Hepatocyte (in vitro differentiated cells): Measurements from ENCODE around the gene GALNT1. TPM values are rescaled to one million over a fixed set of nuclear protein-coding genes. Genes with fewer than 3 reads are reported as not detected.

Experiments used
- DNase-seq: peaks from one replicate; pipeline ENCODE4 v3.0.0-alpha.2; 2016; ENCODE audit warnings: low spot score
- H2AFZ ChIP-seq: fragments of 200-600 bp; sonication (generic); 2 replicates; pipeline ENCODE4 v1.6.0; 2016; ENCODE audit warnings: antibody characterized with exemption, mild to moderate bottlenecking
- H3K27ac ChIP-seq: fragments of 200-600 bp; sonication (generic); 2 replicates; pipeline ENCODE4 v1.5.1; 2016; ENCODE audit warnings: mild to moderate bottlenecking
- H3K27me3 ChIP-seq: fragments of 200-600 bp; sonication (generic); 2 replicates; pipeline ENCODE4 v1.6.1; 2016
- H3K36me3 ChIP-seq: fragments of 200-600 bp; sonication (generic); replicated peaks from 2 replicates; pipeline ENCODE4 v1.5.1; 2016; ENCODE audit warnings: low read depth; ENCODE audit not compliant: insufficient read depth
- H3K4me1 ChIP-seq: fragments of 200-600 bp; sonication (generic); 2 replicates; pipeline ENCODE4 v1.5.1; 2016; ENCODE audit warnings: mild to moderate bottlenecking, moderate library complexity; ENCODE audit not compliant: insufficient read depth
- H3K4me2 ChIP-seq: fragments of 200-600 bp; sonication (generic); 2 replicates; pipeline ENCODE4 v1.6.0; 2016
- H3K4me3 ChIP-seq: fragments of 200-600 bp; sonication (generic); 2 replicates; pipeline ENCODE4 v1.5.1; 2016; ENCODE audit warnings: mild to moderate bottlenecking
- H3K79me2 ChIP-seq: fragments of 200-600 bp; sonication (generic); 2 replicates; pipeline ENCODE4 v1.6.0; 2017; ENCODE audit warnings: mild to moderate bottlenecking
- H3K9me2 ChIP-seq: fragments of 200-600 bp; sonication (generic); replicated peaks from 2 replicates; pipeline ENCODE4 v1.6.0; 2017; ENCODE audit warnings: mild to moderate bottlenecking; ENCODE audit not compliant: insufficient read depth
- H3K9me3 ChIP-seq: fragments of 200-600 bp; sonication (generic); 2 replicates; pipeline ENCODE4 v1.5.1; 2016; ENCODE audit warnings: low read depth, mild to moderate bottlenecking
- H4K20me1 ChIP-seq: fragments of 200-600 bp; sonication (generic); 2 replicates; pipeline ENCODE4 v1.6.0; 2016; ENCODE audit warnings: mild to moderate bottlenecking; ENCODE audit not compliant: insufficient read depth, poor library complexity, severe bottlenecking
- EZH2 ChIP-seq: fragments of 200-600 bp; sonication (generic); IDR thresholded peaks from 2 replicates; pipeline ENCODE4 v1.6.1; 2016; ENCODE audit warnings: antibody characterized with exemption, mild to moderate bottlenecking, borderline replicate concordance
- EZH2phosphoT487 ChIP-seq: fragments of 200-600 bp; sonication (generic); IDR thresholded peaks from one replicate; pipeline ENCODE4 v1.6.1; 2018; ENCODE audit warnings: antibody characterized with exemption, mild to moderate bottlenecking, low read depth, moderate library complexity; ENCODE audit not compliant: unreplicated experiment, severe bottlenecking
- WGBS: methylation state at CpG from one replicate; pipeline ENCODE4 v1.1.6; 2016; ENCODE audit warnings: low lambda C conversion rate; ENCODE audit errors: missing lambda C conversion rate; 5-methylcytosine and 5-hydroxymethylcytosine counted together
- polyA plus RNA-seq: library from polyadenylated mRNA; unstranded; fragments of >200 nt; fragmentation: Nextera tagmentation; extraction: Ambion mirVana; gene quantifications from 2 replicates; pipeline ENCODE4 v1.2.1, GENCODE V29; 2016
- total RNA-seq: library from RNA; depleted of rRNA; stranded (reverse); fragments of >200 nt; gene quantifications from 2 replicates; pipeline ENCODE4 v1.2.3, GENCODE V29; 2014
- TF ChIP-seq, protein P1 (sequence below): fragments of 200-600 bp; sonication (generic); IDR thresholded peaks from 2 replicates; pipeline ENCODE4 v1.5.1; 2016; ENCODE audit warnings: antibody characterized with exemption, mild to moderate bottlenecking; ENCODE audit not compliant: poor library complexity

Gene GALNT1
- total and polyA plus RNA-seq, 2 experiments from 2014 or later, result 231 to 271 TPM

DNA sequence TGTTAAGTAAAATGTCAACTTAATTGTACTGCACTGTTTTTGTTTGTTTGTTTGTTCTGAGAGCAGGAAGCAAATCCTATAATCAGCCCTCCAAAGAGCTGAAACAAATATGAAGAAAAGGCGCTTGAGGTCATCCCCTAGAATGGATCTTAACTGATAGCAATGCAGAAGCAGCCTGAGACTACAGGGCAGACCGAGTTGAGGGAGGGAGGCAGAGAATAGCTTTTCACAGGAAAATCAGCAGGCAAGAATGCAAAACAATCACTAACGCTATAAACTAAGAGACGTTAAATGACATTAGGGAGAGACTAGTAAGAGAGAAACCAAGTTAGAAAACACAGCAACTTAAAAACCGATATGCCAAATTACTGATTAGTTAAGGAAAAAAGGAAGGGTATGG is 37.2 kb downstream of the GALNT1 start:
- TF ChIP-seq, protein P1, sequence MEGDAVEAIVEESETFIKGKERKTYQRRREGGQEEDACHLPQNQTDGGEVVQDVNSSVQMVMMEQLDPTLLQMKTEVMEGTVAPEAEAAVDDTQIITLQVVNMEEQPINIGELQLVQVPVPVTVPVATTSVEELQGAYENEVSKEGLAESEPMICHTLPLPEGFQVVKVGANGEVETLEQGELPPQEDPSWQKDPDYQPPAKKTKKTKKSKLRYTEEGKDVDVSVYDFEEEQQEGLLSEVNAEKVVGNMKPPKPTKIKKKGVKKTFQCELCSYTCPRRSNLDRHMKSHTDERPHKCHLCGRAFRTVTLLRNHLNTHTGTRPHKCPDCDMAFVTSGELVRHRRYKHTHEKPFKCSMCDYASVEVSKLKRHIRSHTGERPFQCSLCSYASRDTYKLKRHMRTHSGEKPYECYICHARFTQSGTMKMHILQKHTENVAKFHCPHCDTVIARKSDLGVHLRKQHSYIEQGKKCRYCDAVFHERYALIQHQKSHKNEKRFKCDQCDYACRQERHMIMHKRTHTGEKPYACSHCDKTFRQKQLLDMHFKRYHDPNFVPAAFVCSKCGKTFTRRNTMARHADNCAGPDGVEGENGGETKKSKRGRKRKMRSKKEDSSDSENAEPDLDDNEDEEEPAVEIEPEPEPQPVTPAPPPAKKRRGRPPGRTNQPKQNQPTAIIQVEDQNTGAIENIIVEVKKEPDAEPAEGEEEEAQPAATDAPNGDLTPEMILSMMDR, result no peak
- TF ChIP-seq EZH2, result no peak
- TF ChIP-seq EZH2phosphoT487, result no peak
- WGBS, result 33% methylated on average over 5 of the region's 5 CpGs
- no peak overlapping the region for H3K27ac ChIP-seq

DNA sequence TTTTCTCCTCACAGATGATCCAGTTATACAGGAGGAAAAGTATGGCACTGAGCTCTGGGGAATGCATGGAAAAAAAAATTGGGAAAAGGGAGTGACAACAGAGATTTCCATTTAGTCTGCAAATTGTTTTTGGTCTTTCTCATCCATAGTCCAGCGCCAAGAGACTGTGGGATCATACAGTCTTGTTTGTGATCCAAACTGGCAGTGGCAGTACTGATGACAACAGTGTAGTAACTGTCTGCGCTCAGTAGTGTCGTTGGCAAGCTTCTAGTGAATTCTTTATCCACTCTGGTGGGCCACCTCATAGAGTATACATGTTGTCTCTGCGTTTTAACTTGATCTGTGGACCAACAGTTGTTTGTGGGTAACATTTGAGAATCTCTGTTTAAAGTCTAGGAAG is 37.9 kb downstream of the GALNT1 start:
- no peak for DNase-seq
- Histone ChIP-seq H3K36me3 (no peaks in the 10 kb centered on the region), H4K20me1 (peaks cover 30% of the 10 kb centered on the region), H3K9me2 (no peaks in the 10 kb centered on the region), H3K4me2 (no peak overlapping the region), H3K27me3 (no peaks in the 10 kb centered on the region), H3K9me3 (no peaks in the 10 kb centered on the region), H3K79me2 (peaks cover 94% of the 10 kb centered on the region), H3K4me1 (peaks cover 28% of the 10 kb centered on the region), H2AFZ (no peak overlapping the region), H3K4me3 (no peak overlapping the region), H3K27ac (no peak overlapping the region)
- 91% methylated on average over 4 of the region's 4 CpGs for WGBS
- TF ChIP-seq, protein P1, result no peak
- TF ChIP-seq EZH2phosphoT487 (no peak), EZH2 (no peak)

More for the DNA sequence above, 37.2 kb downstream of the GALNT1 start:
- Histone ChIP-seq H2AFZ (no peak overlapping the region), H3K4me2 (peak overlapping the region; percentile 15), H3K9me2 (no peaks in the 10 kb centered on the region), H3K9me3 (no peaks in the 10 kb centered on the region), H3K4me1 (peaks cover 28% of the 10 kb centered on the region), H3K27me3 (no peaks in the 10 kb centered on the region), H3K4me3 (no peak overlapping the region), H3K36me3 (no peaks in the 10 kb centered on the region), H4K20me1 (peaks cover 32% of the 10 kb centered on the region), H3K79me2 (peaks cover 94% of the 10 kb centered on the region)
- no peak for DNase-seq

DNA sequence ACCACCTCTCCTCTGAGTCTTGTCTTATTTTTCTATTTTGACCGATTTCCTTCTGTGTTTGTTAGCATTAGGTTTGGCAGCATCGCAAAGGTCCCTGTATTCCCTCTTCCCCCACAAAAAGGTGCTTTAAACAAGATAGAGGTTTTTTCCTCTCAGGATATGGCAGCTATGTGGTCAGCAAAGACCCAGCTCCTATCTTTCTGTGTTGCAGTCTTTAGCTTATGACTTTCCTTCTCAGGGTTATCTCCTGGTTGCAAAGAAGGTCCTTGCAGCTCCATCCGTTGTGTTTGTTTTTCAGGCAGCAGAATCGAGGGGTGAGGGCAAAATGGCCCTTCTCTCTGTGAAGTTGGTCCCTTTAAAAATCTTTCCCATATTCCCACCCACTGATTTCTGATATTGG is 38.4 kb downstream of the GALNT1 start:
- Histone ChIP-seq H3K4me3 (no peak overlapping the region), H4K20me1 (peaks cover 30% of the 10 kb centered on the region), H3K27ac (no peak overlapping the region), H2AFZ (no peak overlapping the region), H3K27me3 (no peaks in the 10 kb centered on the region), H3K9me3 (no peaks in the 10 kb centered on the region), H3K36me3 (no peaks in the 10 kb centered on the region), H3K79me2 (peaks cover 94% of the 10 kb centered on the region), H3K4me2 (no peak overlapping the region), H3K9me2 (no peaks in the 10 kb centered on the region), H3K4me1 (peaks cover 28% of the 10 kb centered on the region)
- 75% methylated on average over 4 of the region's 4 CpGs for WGBS
- TF ChIP-seq EZH2phosphoT487 (no peak), EZH2 (no peak)
- TF ChIP-seq, protein P1, result no peak
- DNase-seq, result no peak

DNA sequence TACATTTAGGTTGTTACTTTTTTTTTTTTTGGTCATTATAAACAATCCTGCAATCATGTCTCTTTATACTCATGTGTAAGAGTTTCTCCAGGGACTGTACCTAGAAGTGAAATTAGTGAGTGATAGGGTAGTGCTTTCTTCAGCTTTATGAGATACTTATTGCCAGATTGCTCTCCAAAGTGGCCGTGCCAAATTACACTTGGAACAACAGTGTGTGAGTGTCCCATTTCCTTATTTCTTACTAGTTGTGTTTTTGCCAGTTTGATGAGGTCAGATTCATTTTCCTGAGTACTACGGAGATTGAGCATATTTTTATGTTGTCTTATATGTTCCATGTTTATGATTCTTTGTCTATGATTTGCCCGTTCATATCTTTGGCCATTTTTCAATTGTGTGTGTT is 39.2 kb downstream of the GALNT1 start:
- DNase-seq, result no peak
- TF ChIP-seq EZH2, result no peak
- no peak for TF ChIP-seq EZH2phosphoT487
- TF ChIP-seq, protein P1, result no peak
- 95% methylated on average over 3 of the region's 3 CpGs for WGBS

More for the DNA sequence above, 39.2 kb downstream of the GALNT1 start:
- Histone ChIP-seq H3K4me3 (no peak overlapping the region), H3K4me2 (no peak overlapping the region), H4K20me1 (peaks cover 30% of the 10 kb centered on the region), H3K27ac (no peak overlapping the region), H3K4me1 (peaks cover 28% of the 10 kb centered on the region), H3K9me3 (no peaks in the 10 kb centered on the region), H2AFZ (no peak overlapping the region), H3K36me3 (no peaks in the 10 kb centered on the region), H3K27me3 (no peaks in the 10 kb centered on the region), H3K9me2 (no peaks in the 10 kb centered on the region), H3K79me2 (peaks cover 94% of the 10 kb centered on the region)
